GM23248 (cell line): ENCODE data around the gene DDX11.

Experiments
- EZH2 ChIP-seq: fragments of 200-600 bp; sonication (generic); IDR thresholded peaks from 2 replicates; pipeline ENCODE4 v1.6.1; 2018; ENCODE audit warnings: antibody characterized with exemption, mild to moderate bottlenecking; ENCODE audit not compliant: insufficient read depth, poor library complexity, severe bottlenecking
- EZH2phosphoT487 ChIP-seq: fragments of 200-600 bp; sonication (generic); IDR thresholded peaks from 2 replicates; pipeline ENCODE4 v1.6.1; 2018; ENCODE audit warnings: antibody characterized with exemption, moderate library complexity, mild to moderate bottlenecking, low read depth; ENCODE audit not compliant: insufficient read depth

DNA sequence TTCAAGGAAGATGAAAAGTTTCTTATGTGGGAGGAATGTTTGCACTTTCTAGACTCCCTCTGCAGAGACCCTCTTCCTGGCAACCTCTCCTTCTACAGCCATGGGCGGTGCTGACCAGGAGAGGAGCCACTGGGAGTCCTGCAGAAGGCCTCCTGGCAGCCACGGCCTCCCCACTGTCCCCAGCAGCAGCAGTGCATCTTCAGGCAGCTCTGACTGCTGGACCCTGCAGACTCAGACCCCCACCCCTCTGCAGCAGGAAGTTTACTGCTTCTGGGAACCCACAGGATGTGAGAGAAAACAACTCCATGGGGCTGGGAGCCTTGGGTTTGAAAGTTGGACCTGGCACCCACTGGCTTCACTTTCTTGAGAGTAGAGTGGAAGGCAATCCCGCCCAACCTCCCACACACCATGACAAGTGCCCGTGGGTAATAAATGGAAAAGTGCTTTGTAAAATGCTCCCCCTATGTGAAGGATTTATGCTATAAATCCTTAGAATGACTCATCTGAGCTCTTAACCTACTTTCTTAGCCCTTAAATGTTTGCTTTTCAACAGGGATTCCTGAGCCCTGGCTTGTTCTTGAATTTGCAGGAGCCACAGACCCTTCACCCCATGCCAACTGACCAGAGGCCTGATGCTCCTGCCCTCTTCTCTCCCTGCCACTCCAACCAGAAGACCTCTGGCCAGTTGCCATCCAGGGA lies 37.5 kb upstream of the DDX11 start:
- TF ChIP-seq EZH2 (no peak), EZH2phosphoT487 (no peak)
